ENCODE results near the gene APBB2. TPM values are rescaled to one million over a fixed set of nuclear protein-coding genes. Genes with fewer than 3 reads are reported as not detected.
A peak's percentile ranks its signal among the peaks of the same experiment; 100 is the strongest.

Gene APBB2
- 73.8 and 85.2 TPM in 2 replicates for total RNA-seq

GRCh38 chr4:41214136-41214824, at the start of gene APBB2:
APBB2 (minus strand) TSS chr4:41214542; CDS start chr4:41033254, 181,288 bp downstream.

DNA sequence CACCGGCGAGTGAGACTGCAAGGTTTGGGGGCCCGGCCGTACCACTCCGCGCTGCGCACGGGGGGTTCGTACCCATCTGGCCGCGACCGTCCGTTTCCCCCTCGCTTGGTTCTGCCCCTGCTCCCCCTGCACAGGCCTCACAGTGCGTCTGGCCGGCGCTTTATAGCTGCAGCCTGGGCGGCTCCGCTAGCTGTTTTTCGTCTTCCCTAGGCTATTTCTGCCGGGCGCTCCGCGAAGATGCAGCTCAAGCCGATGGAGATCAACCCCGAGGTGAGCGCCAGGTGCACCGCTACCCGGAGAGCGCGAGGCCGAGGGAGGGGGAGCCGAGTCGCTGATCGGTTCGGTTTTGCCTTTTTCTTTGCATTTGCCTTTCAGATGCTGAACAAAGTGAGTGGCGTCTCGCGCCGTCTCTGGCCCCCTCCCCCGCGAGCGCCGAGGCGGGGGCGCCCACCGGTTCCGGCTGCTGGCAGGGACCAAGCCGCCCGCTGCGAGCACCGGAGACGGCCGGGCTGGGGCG, 42.5 kb upstream of the APBB2 start, which contains the start of gene UCHL1:
UCHL1 (plus strand) TSS at position 189 of the 517 bp plus-strand sequence; CDS start at position 238, 49 bp downstream.

Small RNA genes lying within 50 kb of the gene (small RNA-seq; reads per million reads assigned to genes)
- not detected for gene RF00019
- gene RNA5SP160: not detected
- gene RNU6-1195P: 1.3 reads per million, percentile 29 among the genes with 10 or more reads in this experiment
- gene RNU6-836P: not detected

Other genes starting within 250 kb of the APBB2 start
- 136 and 241 TPM in 2 replicates for gene UCHL1, start 42.4 kb upstream of the APBB2 start, total RNA-seq